HepG2 (cell line): ENCODE measurements around the gene EXO1. TPM values are rescaled to one million over a fixed set of nuclear protein-coding genes. Genes with fewer than 3 reads are reported as not detected.

Experiments
- CCDC6 ChIP-seq: sonication (generic); formaldehyde crosslinking; IDR thresholded peaks from 2 replicates; pipeline ENCODE4 v1.8.1; 2022; ENCODE audit warnings: mild to moderate bottlenecking, missing genetic modification reagents, moderate library complexity
- KDM5A ChIP-seq: fragments of 200-600 bp; sonication (generic); IDR thresholded peaks from 2 replicates; pipeline ENCODE4 v1.7.0; 2018; ENCODE audit warnings: antibody characterized with exemption, mild to moderate bottlenecking, low read length, borderline replicate concordance
- SAP130 ChIP-seq: IDR thresholded peaks from 2 replicates; pipeline ENCODE4 v1.6.1; 2016; ENCODE audit warnings: low read depth
- SIX1 ChIP-seq: sonication (generic); formaldehyde crosslinking; IDR thresholded peaks from 2 replicates; pipeline ENCODE4 v1.4.0; 2020; ENCODE audit warnings: missing genetic modification reagents, borderline replicate concordance
- XRCC5 ChIP-seq: fragments of 200-400 bp; formaldehyde crosslinking; optimal IDR thresholded peaks from 2 replicates; pipeline ENCODE3; 2017; ENCODE audit warnings: mild to moderate bottlenecking, low read length
- ZFP82 ChIP-seq: sonication (generic); formaldehyde crosslinking; IDR thresholded peaks from 2 replicates; pipeline ENCODE4 v1.5.1; 2020; ENCODE audit warnings: mild to moderate bottlenecking, missing genetic modification reagents, borderline replicate concordance
- ZNF225 ChIP-seq: sonication (generic); formaldehyde crosslinking; IDR thresholded peaks from 2 replicates; pipeline ENCODE4 v1.4.0; 2020; ENCODE audit warnings: mild to moderate bottlenecking, missing genetic modification reagents
- ZNF282 ChIP-seq: fragments of 450-650 bp; IDR thresholded peaks from 2 replicates; pipeline ENCODE4 v1.6.1; 2018; ENCODE audit not compliant: partially characterized antibody
- polyA plus RNA-seq, 8 experiments: library from polyadenylated mRNA; depleted of rRNA in 3 of 8; stranded (reverse) in 7 of 8; unstranded in 1 of 8; fragments of >200 nt; fragmentation: Illumina TruSeq in 4 of 8; extraction: Trizol in 4 of 8; gene quantifications; 2 replicates each; pipeline versions ENCODE4 v1.2.1 to v1.2.3, GENCODE V29; 2011 to 2016; ENCODE audit warnings: low read depth in 4 of 8, missing spikeins in 1 of 8, mixed read lengths in 1 of 8; ENCODE audit not compliant: insufficient read depth in 1 of 8
- total RNA-seq, 5 experiments: library from RNA; depleted of rRNA; stranded (reverse); fragments of >200 nt; fragmentation: Illumina TruSeq; extraction: Trizol; gene quantifications; 2 replicates each; pipeline ENCODE4 v1.2.3, GENCODE V29; 2016; ENCODE audit warnings: low read depth in 1 of 5
- TF ChIP-seq, protein P1 (sequence below): sonication (generic); formaldehyde crosslinking; IDR thresholded peaks from 2 replicates; pipeline ENCODE4 v1.5.1; 2020; ENCODE audit warnings: mild to moderate bottlenecking, missing genetic modification reagents, moderate library complexity
- TF ChIP-seq, protein P2 (sequence below): sonication (generic); formaldehyde crosslinking; IDR thresholded peaks from 2 replicates; pipeline ENCODE4 v1.4.0; 2020; ENCODE audit warnings: missing genetic modification reagents, mild to moderate bottlenecking, borderline replicate concordance
- TF ChIP-seq, protein P3 (sequence below): IDR thresholded peaks from 2 replicates; pipeline ENCODE4 v1.6.1; 2016; ENCODE audit warnings: missing biosample characterization, missing genetic modification reagents, low read depth
- TF ChIP-seq, protein P4 (sequence below): sonication (generic); formaldehyde crosslinking; IDR thresholded peaks from 2 replicates; pipeline ENCODE4 v1.4.0; 2020; ENCODE audit warnings: missing genetic modification reagents, borderline replicate concordance
- TF ChIP-seq, protein P5 (sequence below): sonication (generic); formaldehyde crosslinking; IDR thresholded peaks from 2 replicates; pipeline ENCODE4 v1.4.0; 2020; ENCODE audit warnings: mild to moderate bottlenecking, missing genetic modification reagents
- TF ChIP-seq, protein P6 (sequence below): sonication (generic); formaldehyde crosslinking; IDR thresholded peaks from 2 replicates; pipeline ENCODE4 v1.4.0; 2020; ENCODE audit warnings: low read depth, mild to moderate bottlenecking, missing genetic modification reagents
- TF ChIP-seq, protein P7 (sequence below): sonication (generic); formaldehyde crosslinking; IDR thresholded peaks from 2 replicates; pipeline ENCODE4 v1.8.0; 2022; ENCODE audit warnings: mild to moderate bottlenecking, missing genetic modification reagents; ENCODE audit not compliant: insufficient replicate concordance

EXO1 gene
- total and polyA plus RNA-seq, 2 of the 13 experiments (the other 11 are each of a cell fraction or from before 2014, with no cell fraction given), result 3.2 to 26.1 TPM

DNA sequence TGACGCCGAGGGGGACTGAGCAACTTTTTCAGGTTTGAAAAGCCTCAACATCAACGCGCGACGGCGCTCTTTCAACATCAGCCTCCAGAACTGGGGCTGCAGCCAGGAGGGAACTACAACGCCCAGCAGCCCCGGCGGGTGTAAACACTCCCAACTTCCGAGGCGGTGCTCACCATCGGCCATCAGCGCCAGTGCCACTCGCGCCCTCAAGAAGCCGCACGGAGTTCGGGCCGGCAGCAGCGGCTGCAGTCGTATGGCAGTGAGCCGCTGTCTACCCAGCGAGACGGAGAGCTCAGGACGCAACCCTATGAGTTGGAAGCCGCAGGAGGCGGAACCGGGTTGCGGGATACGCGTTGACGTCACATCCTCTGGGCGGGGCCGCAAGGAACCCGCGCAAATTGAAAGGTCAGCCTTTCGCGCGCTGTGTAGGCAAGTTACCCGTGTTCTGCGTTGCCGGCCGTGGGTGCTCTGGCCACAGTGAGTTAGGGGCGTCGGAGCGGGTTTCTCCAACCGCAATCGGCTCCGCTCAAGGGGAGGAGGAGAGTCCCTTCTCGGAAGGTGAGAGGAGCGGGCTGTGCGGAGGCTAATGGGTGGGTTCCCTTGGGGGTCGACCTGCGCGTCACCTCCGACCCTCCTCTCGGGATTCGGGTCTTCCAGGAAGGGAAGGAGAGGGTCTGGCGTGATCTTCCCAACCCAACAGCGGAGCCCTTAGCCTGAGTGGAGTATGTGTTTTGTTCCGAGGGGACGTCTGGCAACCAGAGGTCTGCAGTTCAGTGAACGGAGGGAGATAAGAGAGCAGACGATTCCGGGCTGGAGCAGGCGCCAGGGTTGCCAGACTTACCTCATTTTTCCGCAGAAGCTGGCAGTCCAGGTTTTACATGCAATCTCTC lies at the start of gene EXO1 (continued):
- TF ChIP-seq, protein P1, sequence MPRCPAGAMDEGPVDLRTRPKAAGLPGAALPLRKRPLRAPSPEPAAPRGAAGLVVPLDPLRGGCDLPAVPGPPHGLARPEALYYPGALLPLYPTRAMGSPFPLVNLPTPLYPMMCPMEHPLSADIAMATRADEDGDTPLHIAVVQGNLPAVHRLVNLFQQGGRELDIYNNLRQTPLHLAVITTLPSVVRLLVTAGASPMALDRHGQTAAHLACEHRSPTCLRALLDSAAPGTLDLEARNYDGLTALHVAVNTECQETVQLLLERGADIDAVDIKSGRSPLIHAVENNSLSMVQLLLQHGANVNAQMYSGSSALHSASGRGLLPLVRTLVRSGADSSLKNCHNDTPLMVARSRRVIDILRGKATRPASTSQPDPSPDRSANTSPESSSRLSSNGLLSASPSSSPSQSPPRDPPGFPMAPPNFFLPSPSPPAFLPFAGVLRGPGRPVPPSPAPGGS (CRISPR knock-in tag), result peak; percentile 47
- TF ChIP-seq SAP130 (CRISPR knock-in tag), result peak; percentile 100
- no peak; the same call in 1 of the 2 replicates for TF ChIP-seq ZNF225 (CRISPR knock-in tag)
- TF ChIP-seq, protein P2, sequence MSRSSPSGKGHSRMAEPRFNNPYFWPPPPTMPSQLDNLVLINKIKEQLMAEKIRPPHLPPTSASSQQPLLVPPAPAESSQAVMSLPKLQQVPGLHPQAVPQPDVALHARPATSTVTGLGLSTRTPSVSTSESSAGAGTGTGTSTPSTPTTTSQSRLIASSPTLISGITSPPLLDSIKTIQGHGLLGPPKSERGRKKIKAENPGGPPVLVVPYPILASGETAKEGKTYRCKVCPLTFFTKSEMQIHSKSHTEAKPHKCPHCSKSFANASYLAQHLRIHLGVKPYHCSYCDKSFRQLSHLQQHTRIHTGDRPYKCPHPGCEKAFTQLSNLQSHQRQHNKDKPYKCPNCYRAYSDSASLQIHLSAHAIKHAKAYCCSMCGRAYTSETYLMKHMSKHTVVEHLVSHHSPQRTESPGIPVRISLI (CRISPR knock-in tag), result no peak; the same call in 1 of the 2 replicates
- no peak for TF ChIP-seq ZNF282
- TF ChIP-seq ZFP82, result no peak
- TF ChIP-seq, protein P3, sequence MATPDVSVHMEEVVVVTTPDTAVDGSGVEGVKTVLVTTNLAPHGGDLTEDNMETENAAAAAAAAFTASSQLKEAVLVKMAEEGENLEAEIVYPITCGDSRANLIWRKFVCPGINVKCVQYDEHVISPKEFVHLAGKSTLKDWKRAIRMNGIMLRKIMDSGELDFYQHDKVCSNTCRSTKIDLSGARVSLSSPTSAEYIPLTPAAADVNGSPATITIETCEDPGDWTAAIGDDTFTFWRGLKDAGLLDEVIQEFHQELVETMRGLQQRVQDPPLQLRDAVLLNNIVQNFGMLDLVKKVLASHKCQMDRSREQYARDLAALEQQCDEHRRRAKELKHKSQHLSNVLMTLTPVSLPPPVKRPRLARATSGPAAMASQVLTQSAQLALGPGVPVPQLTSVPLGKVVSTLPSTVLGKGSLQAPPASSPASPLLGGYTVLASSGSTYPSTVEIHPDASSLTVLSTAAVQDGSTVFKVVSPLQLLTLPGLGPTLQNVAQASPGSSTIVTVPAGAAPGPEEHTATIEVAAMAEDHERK (CRISPR knock-in tag), result peak; percentile 93
- TF ChIP-seq SIX1 (CRISPR knock-in tag), result no peak
- TF ChIP-seq, protein P4, sequence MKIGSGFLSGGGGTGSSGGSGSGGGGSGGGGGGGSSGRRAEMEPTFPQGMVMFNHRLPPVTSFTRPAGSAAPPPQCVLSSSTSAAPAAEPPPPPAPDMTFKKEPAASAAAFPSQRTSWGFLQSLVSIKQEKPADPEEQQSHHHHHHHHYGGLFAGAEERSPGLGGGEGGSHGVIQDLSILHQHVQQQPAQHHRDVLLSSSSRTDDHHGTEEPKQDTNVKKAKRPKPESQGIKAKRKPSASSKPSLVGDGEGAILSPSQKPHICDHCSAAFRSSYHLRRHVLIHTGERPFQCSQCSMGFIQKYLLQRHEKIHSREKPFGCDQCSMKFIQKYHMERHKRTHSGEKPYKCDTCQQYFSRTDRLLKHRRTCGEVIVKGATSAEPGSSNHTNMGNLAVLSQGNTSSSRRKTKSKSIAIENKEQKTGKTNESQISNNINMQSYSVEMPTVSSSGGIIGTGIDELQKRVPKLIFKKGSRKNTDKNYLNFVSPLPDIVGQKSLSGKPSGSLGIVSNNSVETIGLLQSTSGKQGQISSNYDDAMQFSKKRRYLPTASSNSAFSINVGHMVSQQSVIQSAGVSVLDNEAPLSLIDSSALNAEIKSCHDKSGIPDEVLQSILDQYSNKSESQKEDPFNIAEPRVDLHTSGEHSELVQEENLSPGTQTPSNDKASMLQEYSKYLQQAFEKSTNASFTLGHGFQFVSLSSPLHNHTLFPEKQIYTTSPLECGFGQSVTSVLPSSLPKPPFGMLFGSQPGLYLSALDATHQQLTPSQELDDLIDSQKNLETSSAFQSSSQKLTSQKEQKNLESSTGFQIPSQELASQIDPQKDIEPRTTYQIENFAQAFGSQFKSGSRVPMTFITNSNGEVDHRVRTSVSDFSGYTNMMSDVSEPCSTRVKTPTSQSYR (CRISPR knock-in tag), result no peak
- TF ChIP-seq XRCC5, result peak; percentile 48
- TF ChIP-seq KDM5A, result peak; percentile 82
- peak; percentile 76; the same call in 1 of the 2 replicates for TF ChIP-seq CCDC6 (CRISPR knock-in tag)
- TF ChIP-seq, protein P5, sequence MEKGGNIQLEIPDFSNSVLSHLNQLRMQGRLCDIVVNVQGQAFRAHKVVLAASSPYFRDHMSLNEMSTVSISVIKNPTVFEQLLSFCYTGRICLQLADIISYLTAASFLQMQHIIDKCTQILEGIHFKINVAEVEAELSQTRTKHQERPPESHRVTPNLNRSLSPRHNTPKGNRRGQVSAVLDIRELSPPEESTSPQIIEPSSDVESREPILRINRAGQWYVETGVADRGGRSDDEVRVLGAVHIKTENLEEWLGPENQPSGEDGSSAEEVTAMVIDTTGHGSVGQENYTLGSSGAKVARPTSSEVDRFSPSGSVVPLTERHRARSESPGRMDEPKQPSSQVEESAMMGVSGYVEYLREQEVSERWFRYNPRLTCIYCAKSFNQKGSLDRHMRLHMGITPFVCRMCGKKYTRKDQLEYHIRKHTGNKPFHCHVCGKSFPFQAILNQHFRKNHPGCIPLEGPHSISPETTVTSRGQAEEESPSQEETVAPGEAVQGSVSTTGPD (CRISPR knock-in tag), result no peak
- TF ChIP-seq, protein P6, sequence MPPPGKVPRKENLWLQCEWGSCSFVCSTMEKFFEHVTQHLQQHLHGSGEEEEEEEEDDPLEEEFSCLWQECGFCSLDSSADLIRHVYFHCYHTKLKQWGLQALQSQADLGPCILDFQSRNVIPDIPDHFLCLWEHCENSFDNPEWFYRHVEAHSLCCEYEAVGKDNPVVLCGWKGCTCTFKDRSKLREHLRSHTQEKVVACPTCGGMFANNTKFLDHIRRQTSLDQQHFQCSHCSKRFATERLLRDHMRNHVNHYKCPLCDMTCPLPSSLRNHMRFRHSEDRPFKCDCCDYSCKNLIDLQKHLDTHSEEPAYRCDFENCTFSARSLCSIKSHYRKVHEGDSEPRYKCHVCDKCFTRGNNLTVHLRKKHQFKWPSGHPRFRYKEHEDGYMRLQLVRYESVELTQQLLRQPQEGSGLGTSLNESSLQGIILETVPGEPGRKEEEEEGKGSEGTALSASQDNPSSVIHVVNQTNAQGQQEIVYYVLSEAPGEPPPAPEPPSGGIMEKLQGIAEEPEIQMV, result no peak
- TF ChIP-seq, protein P7, sequence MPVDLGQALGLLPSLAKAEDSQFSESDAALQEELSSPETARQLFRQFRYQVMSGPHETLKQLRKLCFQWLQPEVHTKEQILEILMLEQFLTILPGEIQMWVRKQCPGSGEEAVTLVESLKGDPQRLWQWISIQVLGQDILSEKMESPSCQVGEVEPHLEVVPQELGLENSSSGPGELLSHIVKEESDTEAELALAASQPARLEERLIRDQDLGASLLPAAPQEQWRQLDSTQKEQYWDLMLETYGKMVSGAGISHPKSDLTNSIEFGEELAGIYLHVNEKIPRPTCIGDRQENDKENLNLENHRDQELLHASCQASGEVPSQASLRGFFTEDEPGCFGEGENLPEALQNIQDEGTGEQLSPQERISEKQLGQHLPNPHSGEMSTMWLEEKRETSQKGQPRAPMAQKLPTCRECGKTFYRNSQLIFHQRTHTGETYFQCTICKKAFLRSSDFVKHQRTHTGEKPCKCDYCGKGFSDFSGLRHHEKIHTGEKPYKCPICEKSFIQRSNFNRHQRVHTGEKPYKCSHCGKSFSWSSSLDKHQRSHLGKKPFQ (CRISPR knock-in tag), result peak; percentile 40
